Stomach smooth muscle (tissue), 2 donors: ENCODE data around the gene TPX2.
"Not testable (repeated sequence)": the region's sequence is repeated elsewhere in the genome, so short reads cannot be mapped to it uniquely, and the experiment has no call there.

Experiments
- H3K27ac ChIP-seq: one replicate; pipeline ENCODE4 v1.7.0; 2013; ENCODE audit warnings: mild to moderate bottlenecking, low read length, inconsistent platforms
- H3K27me3 ChIP-seq, 2 donors: one replicate each; pipeline ENCODE4 v1.7.0; 2013; ENCODE audit warnings: low read length in 2 of 2; ENCODE audit not compliant: insufficient read depth in 2 of 2, control insufficient read depth in 1 of 2
- H3K36me3 ChIP-seq, 2 donors: one replicate each; pipeline ENCODE4 v1.7.0; 2013; ENCODE audit warnings: low read length in 2 of 2; ENCODE audit not compliant: control insufficient read depth in 2 of 2, insufficient read depth in 2 of 2
- H3K4me1 ChIP-seq: one replicate; pipeline ENCODE4 v1.7.0; 2013; ENCODE audit warnings: low read length; ENCODE audit not compliant: control insufficient read depth, insufficient read depth
- H3K4me3 ChIP-seq, 2 donors: one replicate each; pipeline ENCODE4 v1.7.0; 2013; ENCODE audit warnings: low read length in 2 of 2
- H3K9ac ChIP-seq, 2 donors: one replicate each; pipeline ENCODE4 v1.7.0; 2013; ENCODE audit warnings: low read length in 2 of 2, mild to moderate bottlenecking in 1 of 2
- H3K9me3 ChIP-seq, 2 donors: one replicate each; pipeline ENCODE4 v1.7.0; 2013; ENCODE audit warnings: low read length in 2 of 2; ENCODE audit not compliant: control insufficient read depth in 2 of 2
- donor health status: healthy.
- donor health status: Pancreatic carcinoma.

TPX2 gene

DNA sequence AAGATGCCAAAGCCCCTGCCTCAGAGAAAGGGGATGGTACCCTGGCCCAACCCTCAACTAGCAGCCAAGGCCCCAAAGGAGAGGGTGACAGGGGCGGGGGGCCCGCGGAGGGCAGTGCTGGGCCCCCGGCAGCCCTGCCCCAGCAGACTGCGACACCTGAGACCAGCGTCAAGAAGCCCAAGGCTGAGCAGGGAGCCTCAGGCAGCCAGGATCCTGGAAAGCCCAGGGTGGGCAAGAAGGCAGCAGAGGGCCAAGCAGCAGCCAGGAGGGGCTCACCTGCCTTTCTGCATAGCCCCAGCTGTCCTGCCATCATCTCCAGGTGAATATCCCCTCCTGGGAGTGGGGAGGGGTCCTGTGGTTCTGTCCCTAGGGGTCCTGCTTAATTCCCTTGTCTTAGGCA, 81.1 kb downstream of the TPX2 start:
- Histone ChIP-seq H3K9me3 (no peaks in the 10 kb centered on the region), H3K27ac (no peak overlapping the region), H3K4me3 (no peak overlapping the region), H3K4me1 (peaks cover 13% of the 10 kb centered on the region), H3K9ac (no peak overlapping the region), H3K27me3 (peaks cover 0 to 3% of the 10 kb centered on the region in 2 donors), H3K36me3 (no peaks in the 10 kb centered on the region)

DNA sequence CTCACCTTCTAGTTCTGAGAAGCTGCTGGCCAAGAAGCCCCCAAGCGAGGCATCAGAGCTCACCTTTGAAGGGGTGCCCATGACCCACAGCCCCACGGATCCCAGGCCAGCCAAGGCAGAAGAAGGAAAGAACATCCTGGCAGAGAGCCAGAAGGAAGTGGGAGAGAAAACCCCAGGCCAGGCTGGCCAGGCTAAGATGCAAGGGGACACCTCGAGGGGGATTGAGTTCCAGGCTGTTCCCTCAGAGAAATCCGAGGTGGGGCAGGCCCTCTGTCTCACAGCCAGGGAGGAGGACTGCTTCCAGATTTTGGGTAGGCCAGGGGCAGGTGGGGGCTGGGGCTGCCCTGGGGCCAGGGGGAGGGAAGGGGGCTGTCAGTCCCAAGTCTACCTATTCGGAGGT, 82.3 kb downstream of the TPX2 start:
- peaks cover 0 to 7% of the 10 kb centered on the region in 2 donors for H3K27me3 ChIP-seq
- no peaks in the 10 kb centered on the region for H3K9me3 ChIP-seq
- no peak overlapping the region for H3K9ac ChIP-seq
- no peak overlapping the region for H3K27ac ChIP-seq
- H3K36me3 ChIP-seq = no peaks in the 10 kb centered on the region
- H3K4me1 ChIP-seq = peaks cover 10% of the 10 kb centered on the region
- no peak overlapping the region for H3K4me3 ChIP-seq

- Histone ChIP-seq H3K36me3 (no peaks in the 10 kb centered on the region), H3K9ac (no peak overlapping the region), H3K27ac (no peak overlapping the region), H3K27me3 (peaks cover 0 to 7% of the 10 kb centered on the region in 2 donors), H3K4me1 (peaks cover 10% of the 10 kb centered on the region), H3K4me3 (peak overlapping the region in 1 of 2 donors; percentile 49), H3K9me3 (no peaks in the 10 kb centered on the region)
Measured at GRCh38 chr20:31822421-31823330, 83.6 kb downstream of the TPX2 start.

- no peak overlapping the region for H3K9ac ChIP-seq
- H3K4me1 ChIP-seq = peaks cover 10% of the 10 kb centered on the region
- no peaks in the 10 kb centered on the region for H3K9me3 ChIP-seq
Measured at GRCh38 chr20:31823360-31824124, 84.5 kb downstream of the TPX2 start.

GRCh38 chr20:31824125-31824485, 85.0 kb downstream of the TPX2 start:
- Histone ChIP-seq H3K9ac (no peak overlapping the region), H3K4me3 (no peak overlapping the region), H3K27me3 (peaks cover 0 to 7% of the 10 kb centered on the region in 2 donors), H3K4me1 (peaks cover 10% of the 10 kb centered on the region), H3K36me3 (no peaks in the 10 kb centered on the region), H3K9me3 (no peaks in the 10 kb centered on the region), H3K27ac (no peak overlapping the region)

More at GRCh38 chr20:31823360-31824124, 84.5 kb downstream of the TPX2 start:
- no peaks in the 10 kb centered on the region for H3K36me3 ChIP-seq
- no peak overlapping the region for H3K4me3 ChIP-seq
- peaks cover 0 to 7% of the 10 kb centered on the region in 2 donors for H3K27me3 ChIP-seq
- no peak overlapping the region for H3K27ac ChIP-seq

DNA sequence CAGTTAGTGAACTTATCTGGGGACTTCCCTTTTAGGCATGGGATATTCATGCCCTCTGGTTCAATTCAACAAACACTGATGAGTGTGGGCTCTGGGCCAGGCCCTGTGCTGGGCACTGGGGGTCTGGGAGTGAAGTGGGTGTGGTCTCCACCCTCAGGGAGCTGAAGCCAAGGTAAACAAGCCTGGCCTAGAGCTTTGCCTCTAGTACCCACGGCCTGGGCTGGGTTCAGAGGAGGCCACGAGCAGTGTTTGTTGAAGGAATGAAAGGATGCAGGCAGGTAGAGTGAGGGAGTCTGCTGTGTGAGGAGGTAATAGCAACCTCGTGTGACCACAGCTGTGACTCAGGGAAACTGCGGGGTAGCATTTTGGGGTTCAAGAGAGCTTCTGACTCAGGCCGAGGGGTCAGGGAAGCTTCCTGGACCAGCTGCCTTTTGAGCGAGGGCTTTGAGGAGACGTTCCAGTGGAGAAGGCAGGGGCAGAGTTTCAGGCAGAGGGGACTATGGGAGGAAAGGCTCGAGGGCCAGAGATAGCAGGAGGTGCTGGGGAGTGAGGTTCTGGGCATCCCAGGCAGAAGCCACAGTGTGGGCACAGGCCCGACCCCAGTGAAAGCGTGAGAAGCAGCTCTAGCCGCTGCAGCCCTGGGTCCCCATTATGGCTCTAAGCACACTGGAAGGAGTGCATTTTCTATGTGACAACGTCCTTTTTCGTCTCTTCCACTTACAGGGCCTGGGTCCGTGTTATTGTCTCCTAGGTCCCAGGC, 85.6 kb downstream of the TPX2 start:
- Histone ChIP-seq H3K9ac (no peak overlapping the region), H3K27ac (no peak overlapping the region), H3K4me3 (no peak overlapping the region), H3K27me3 (peaks cover 0 to 7% of the 10 kb centered on the region in 2 donors), H3K36me3 (no peaks in the 10 kb centered on the region), H3K4me1 (peaks cover 10% of the 10 kb centered on the region), H3K9me3 (no peaks in the 10 kb centered on the region)

DNA sequence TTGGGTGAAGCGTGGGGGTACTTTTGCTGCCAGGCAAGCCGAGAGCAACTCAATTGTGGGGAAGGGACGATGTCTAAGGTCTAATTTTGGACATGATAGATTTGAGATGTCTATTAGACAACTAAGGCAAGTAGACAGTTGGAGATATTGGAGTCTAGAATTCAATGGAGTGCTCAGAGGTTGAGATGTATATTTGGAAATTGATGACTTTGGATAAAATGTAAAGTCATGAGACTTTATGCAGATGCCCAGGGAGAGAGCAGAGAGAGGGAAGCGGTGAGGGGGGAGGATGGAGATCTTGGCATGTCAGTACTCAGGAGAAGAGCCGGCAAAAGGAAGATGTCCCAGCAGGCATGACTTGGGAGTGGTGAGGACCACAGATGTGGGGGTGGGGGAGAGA, 87.0 kb downstream of the TPX2 start:
- no peaks in the 10 kb centered on the region for H3K36me3 ChIP-seq

DNA sequence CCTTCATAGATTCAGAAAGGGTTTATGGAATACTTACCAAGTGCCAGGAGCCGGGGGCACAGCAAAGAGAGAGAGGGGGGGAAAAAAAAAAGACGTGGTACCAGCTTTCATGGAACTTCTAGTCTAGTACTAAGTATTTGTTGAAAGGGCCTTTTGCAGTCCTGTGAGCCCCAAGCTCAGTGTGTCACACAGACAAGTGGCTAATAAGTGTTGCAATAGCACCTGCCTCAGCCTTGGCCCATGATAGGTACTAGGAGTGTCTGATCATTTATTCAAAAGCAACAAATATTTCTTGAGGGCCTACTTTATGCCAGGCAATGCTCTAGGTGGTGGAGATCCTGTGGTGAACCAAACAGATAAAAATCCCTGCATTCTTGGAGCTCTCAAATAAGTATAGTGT, 88.0 kb downstream of the TPX2 start:
- Histone ChIP-seq H3K9ac (no peak overlapping the region), H3K4me3 (no peak overlapping the region), H3K27me3 (peaks cover 0 to 7% of the 10 kb centered on the region in 2 donors), H3K27ac (no peak overlapping the region), H3K9me3 (no peaks in the 10 kb centered on the region), H3K36me3 (no peaks in the 10 kb centered on the region), H3K4me1 (peaks cover 10% of the 10 kb centered on the region)

More for the DNA sequence above, 87.0 kb downstream of the TPX2 start:
- Histone ChIP-seq H3K27me3 (peaks cover 0 to 7% of the 10 kb centered on the region in 2 donors), H3K4me1 (peaks cover 10% of the 10 kb centered on the region), H3K4me3 (no peak overlapping the region), H3K9me3 (no peaks in the 10 kb centered on the region), H3K27ac (no peak overlapping the region), H3K9ac (no peak overlapping the region)

GRCh38 chr20:31828016-31828415, 88.9 kb downstream of the TPX2 start:
- not testable (repeated sequence) for H3K36me3 ChIP-seq, H3K4me1 ChIP-seq, H3K4me3 ChIP-seq, H3K9me3 ChIP-seq, H3K9ac ChIP-seq, H3K27ac ChIP-seq, H3K27me3 ChIP-seq

- H3K4me1 ChIP-seq = peaks cover 5% of the 10 kb centered on the region
- H3K27ac ChIP-seq = no peak overlapping the region
- H3K4me3 ChIP-seq = no peak overlapping the region
- no peak overlapping the region for H3K9ac ChIP-seq
- no peaks in the 10 kb centered on the region for H3K36me3 ChIP-seq
- H3K27me3 ChIP-seq = peaks cover 0 to 4% of the 10 kb centered on the region in 2 donors
- H3K9me3 ChIP-seq = no peaks in the 10 kb centered on the region
Measured at GRCh38 chr20:31829731-31830130, 90.6 kb downstream of the TPX2 start.
